ENCODE data around the gene OR2A2.

The OR2A2 gene

DNA sequence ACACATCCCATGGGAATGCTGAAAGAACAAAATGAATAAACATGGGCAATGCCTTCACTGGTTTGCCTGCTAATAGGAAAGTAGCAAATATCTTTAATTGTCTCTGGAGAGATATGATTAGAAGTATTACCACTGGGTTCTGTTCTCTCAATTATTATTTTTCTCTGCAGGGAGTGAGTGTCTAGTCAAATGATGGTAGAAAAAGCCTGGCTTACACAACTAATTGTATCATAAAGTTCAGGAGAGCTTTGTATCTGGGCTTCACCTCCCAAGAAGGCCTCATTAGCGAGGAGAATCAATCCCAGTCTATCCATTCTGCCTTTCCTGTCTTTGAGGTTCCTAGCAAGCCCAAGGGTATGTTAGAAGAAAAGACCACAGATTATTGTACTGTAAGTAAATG is 13.5 kb downstream of the OR2A2 start, which contains the start of gene OR2A14:
TSS of gene OR2A14 (plus strand) at position 301 of the 400 bp plus-strand sequence. CDS start 5,937 bp downstream, outside the sequence.
- TF ChIP-seq TAF1 (IDR thresholded peaks at IDR 0.05; ENCODE audit: borderline replicate concordance, insufficient read depth, low read length) (no peak), SIN3A (IDR thresholded peaks at IDR 0.05; ENCODE audit: borderline replicate concordance, insufficient read depth, low read length) (no peak), FOXP2 (optimal IDR thresholded peaks at IDR 0.05; ENCODE audit: borderline replicate concordance, extremely low read depth, extremely low read length, insufficient read depth) (no peak), POLR2AphosphoS5 (IDR thresholded peaks at IDR 0.05; ENCODE audit: low read depth, low read length) (no peak)
- TF ChIP-seq, protein P1, sequence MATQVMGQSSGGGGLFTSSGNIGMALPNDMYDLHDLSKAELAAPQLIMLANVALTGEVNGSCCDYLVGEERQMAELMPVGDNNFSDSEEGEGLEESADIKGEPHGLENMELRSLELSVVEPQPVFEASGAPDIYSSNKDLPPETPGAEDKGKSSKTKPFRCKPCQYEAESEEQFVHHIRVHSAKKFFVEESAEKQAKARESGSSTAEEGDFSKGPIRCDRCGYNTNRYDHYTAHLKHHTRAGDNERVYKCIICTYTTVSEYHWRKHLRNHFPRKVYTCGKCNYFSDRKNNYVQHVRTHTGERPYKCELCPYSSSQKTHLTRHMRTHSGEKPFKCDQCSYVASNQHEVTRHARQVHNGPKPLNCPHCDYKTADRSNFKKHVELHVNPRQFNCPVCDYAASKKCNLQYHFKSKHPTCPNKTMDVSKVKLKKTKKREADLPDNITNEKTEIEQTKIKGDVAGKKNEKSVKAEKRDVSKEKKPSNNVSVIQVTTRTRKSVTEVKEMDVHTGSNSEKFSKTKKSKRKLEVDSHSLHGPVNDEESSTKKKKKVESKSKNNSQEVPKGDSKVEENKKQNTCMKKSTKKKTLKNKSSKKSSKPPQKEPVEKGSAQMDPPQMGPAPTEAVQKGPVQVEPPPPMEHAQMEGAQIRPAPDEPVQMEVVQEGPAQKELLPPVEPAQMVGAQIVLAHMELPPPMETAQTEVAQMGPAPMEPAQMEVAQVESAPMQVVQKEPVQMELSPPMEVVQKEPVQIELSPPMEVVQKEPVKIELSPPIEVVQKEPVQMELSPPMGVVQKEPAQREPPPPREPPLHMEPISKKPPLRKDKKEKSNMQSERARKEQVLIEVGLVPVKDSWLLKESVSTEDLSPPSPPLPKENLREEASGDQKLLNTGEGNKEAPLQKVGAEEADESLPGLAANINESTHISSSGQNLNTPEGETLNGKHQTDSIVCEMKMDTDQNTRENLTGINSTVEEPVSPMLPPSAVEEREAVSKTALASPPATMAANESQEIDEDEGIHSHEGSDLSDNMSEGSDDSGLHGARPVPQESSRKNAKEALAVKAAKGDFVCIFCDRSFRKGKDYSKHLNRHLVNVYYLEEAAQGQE (IDR thresholded peaks at IDR 0.05; ENCODE audit: insufficient read depth in 1 of 2, low read depth in 2 of 2, low read length in 2 of 2) = no peak

DNA sequence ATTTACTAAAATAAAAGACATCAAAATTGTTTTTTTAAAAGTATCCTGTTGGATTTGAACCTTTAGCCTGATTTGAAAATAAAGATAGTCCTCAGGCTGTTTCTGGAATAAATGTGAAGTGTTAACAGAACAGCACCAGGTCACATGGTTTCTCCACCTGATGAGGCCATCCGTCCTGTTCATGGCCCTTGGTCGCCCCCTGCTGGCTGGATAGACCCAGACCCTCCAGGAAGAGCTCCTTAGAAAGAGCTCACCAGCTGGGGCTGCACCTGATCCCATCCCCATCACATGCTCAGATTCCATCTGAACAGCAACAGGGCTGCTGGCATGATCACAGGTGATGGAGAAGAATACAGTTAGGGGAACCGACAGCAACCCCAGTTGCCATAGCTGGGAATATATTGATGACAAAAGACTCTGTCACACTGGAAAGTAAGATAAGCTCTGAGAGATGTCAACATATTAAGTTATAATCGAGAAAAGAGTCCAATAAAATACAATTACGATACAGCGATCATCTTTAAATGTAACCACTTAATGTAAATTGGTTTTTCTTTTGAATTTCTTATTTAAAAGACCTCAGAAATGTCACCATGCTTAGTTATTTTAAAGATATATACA is 18.4 kb downstream of the OR2A2 start:
- TF ChIP-seq, protein P1 (IDR thresholded peaks at IDR 0.05; ENCODE audit: insufficient read depth in 1 of 2, low read depth in 2 of 2, low read length in 2 of 2) = no peak
- TF ChIP-seq FOXP2 (optimal IDR thresholded peaks at IDR 0.05; ENCODE audit: borderline replicate concordance, extremely low read depth, extremely low read length, insufficient read depth) (no peak), SIN3A (IDR thresholded peaks at IDR 0.05; ENCODE audit: borderline replicate concordance, insufficient read depth, low read length) (no peak), TAF1 (IDR thresholded peaks at IDR 0.05; ENCODE audit: borderline replicate concordance, insufficient read depth, low read length) (no peak), POLR2AphosphoS5 (IDR thresholded peaks at IDR 0.05; ENCODE audit: low read depth, low read length) (no peak)

DNA sequence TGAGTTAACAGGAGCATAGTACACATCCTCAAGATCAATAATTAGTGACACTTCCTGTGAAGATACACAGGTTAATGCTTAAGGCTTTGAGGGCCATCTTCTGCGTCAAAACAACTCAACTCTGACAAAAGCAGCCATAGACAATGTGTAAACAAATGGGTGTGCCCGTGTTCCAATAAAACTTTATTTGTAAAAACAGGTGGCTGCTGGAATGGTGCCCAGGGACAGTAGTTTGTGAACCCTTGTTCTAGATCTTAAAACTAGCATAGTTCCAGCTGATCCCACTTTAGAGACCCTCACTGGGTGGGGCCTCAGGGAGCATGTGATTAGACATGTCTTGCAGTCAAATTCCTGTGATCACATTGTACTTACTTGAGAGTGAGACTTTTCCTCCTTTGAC is 21.3 kb downstream of the OR2A2 start:
- TF ChIP-seq, protein P1 (IDR thresholded peaks at IDR 0.05; ENCODE audit: insufficient read depth in 1 of 2, low read depth in 2 of 2, low read length in 2 of 2) = no peak
- no peak for TF ChIP-seq FOXP2 (optimal IDR thresholded peaks at IDR 0.05; ENCODE audit: borderline replicate concordance, extremely low read depth, extremely low read length, insufficient read depth)
- no peak for TF ChIP-seq TAF1 (IDR thresholded peaks at IDR 0.05; ENCODE audit: borderline replicate concordance, insufficient read depth, low read length)
- no peak for TF ChIP-seq POLR2AphosphoS5 (IDR thresholded peaks at IDR 0.05; ENCODE audit: low read depth, low read length)
- no peak for TF ChIP-seq SIN3A (IDR thresholded peaks at IDR 0.05; ENCODE audit: borderline replicate concordance, insufficient read depth, low read length)

DNA sequence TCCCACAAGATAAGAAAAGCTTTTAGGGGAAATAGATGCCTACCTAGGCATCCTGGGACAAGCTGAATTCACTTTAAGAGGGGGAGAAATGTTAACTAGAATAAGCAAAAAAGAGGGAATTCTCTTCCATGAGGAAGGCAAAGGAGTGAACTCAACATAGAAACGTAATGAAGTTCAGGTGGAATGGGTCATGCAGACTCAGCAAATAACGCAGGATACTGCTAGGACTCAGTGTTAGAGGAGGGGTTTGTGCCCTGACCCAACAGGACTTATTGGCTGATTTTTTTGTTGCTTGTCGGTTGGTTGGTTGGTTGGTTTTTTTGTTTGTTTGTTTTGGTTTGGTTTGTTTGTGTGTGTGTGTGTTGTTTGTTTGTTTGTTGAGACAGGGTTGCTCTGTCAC is 22.9 kb downstream of the OR2A2 start:
- TF ChIP-seq, protein P1 (IDR thresholded peaks at IDR 0.05; ENCODE audit: insufficient read depth in 1 of 2, low read depth in 2 of 2, low read length in 2 of 2) = no peak
- TF ChIP-seq SIN3A (IDR thresholded peaks at IDR 0.05; ENCODE audit: borderline replicate concordance, insufficient read depth, low read length) (no peak), TAF1 (IDR thresholded peaks at IDR 0.05; ENCODE audit: borderline replicate concordance, insufficient read depth, low read length) (no peak), POLR2AphosphoS5 (IDR thresholded peaks at IDR 0.05; ENCODE audit: low read depth, low read length) (no peak), FOXP2 (optimal IDR thresholded peaks at IDR 0.05; ENCODE audit: borderline replicate concordance, extremely low read depth, extremely low read length, insufficient read depth) (no peak)
